H1 (cell line): ENCODE data around the gene PHLDA2. TPM values are rescaled to one million over a fixed set of nuclear protein-coding genes. Genes with fewer than 3 reads are reported as not detected.

Experiments
- BRCA1 ChIP-seq: IDR thresholded peaks from 2 replicates; pipeline ENCODE4 v1.6.1; 2012; ENCODE audit warnings: low read depth, low read length, improper control_type of control experiment
- CREB1 ChIP-seq: IDR thresholded peaks from 2 replicates; pipeline ENCODE4 v1.6.1; 2012; ENCODE audit warnings: inconsistent platforms
- EGR1 ChIP-seq: IDR thresholded peaks from 2 replicates; pipeline ENCODE4 v1.6.1; 2011; ENCODE audit warnings: low read depth, low read length, borderline replicate concordance
- EZH2 ChIP-seq: fragments of 200-600 bp; sonication (generic); IDR thresholded peaks from 2 replicates; pipeline ENCODE4 v1.7.1; 2012; ENCODE audit warnings: low read depth, mild to moderate bottlenecking, moderate library complexity, low read length, inconsistent platforms; ENCODE audit not compliant: severe bottlenecking
- JUN ChIP-seq: IDR thresholded peaks from 2 replicates; pipeline ENCODE4 v1.6.1; 2011; ENCODE audit warnings: low read depth, mild to moderate bottlenecking, improper control_type of control experiment, low read length
- KDM1A ChIP-seq: fragments of 200-600, 300-600 bp; sonication (generic); IDR thresholded peaks from 2 replicates; pipeline ENCODE4 v1.7.1; 2016; ENCODE audit warnings: mild to moderate bottlenecking, low read length, borderline replicate concordance
- KDM4A ChIP-seq: IDR thresholded peaks from one replicate; pipeline ENCODE4 v1.7.1; 2012; ENCODE audit warnings: low read depth, mild to moderate bottlenecking, moderate library complexity, low read length, inconsistent platforms; ENCODE audit not compliant: severe bottlenecking
- PHF8 ChIP-seq: fragments of 200-600 bp; sonication (generic); conservative IDR thresholded peaks from 2 replicates; pipeline ENCODE4 v1.7.1; 2012; ENCODE audit warnings: low read depth, mild to moderate bottlenecking, inconsistent platforms, low read length, moderate library complexity
- POLR2AphosphoS5 ChIP-seq: IDR thresholded peaks from 2 replicates; pipeline ENCODE4 v1.6.1; 2011; ENCODE audit warnings: low read depth, low read length
- RAD21 ChIP-seq, 2 experiments: IDR thresholded peaks in 1 of 2; conservative IDR thresholded peaks in 1 of 2; 2 replicates each; pipeline ENCODE4 v1.6.1; 2011; ENCODE audit warnings: low read depth in 2 of 2, low read length in 2 of 2, improper control_type of control experiment in 1 of 2, inconsistent platforms in 1 of 2, mild to moderate bottlenecking in 1 of 2, moderate library complexity in 1 of 2
- RNF2 ChIP-seq: fragments of 200-900, 300-1000 bp; sonication (generic); IDR thresholded peaks from 2 replicates; pipeline ENCODE4 v1.7.1; 2016; ENCODE audit warnings: borderline replicate concordance, low read depth, mild to moderate bottlenecking, antibody characterized with exemption, low read length; ENCODE audit not compliant: poor library complexity, severe bottlenecking; ENCODE audit errors: missing control alignments
- RXRA ChIP-seq: IDR thresholded peaks from 2 replicates; pipeline ENCODE4 v1.6.1; 2011; ENCODE audit warnings: low read depth, mild to moderate bottlenecking, low read length, moderate library complexity; ENCODE audit not compliant: insufficient read depth
- SAP30 ChIP-seq: fragments of 300-600 bp; sonication (generic); IDR thresholded peaks from 2 replicates; pipeline ENCODE4 v1.7.1; 2012; ENCODE audit warnings: low read length, moderate library complexity, mild to moderate bottlenecking, inconsistent platforms; ENCODE audit not compliant: insufficient read depth, insufficient replicate concordance
- SIRT6 ChIP-seq: IDR thresholded peaks from one replicate; pipeline ENCODE4 v1.7.1; 2012; ENCODE audit warnings: low read length, inconsistent platforms
- SP2 ChIP-seq: IDR thresholded peaks from 2 replicates; pipeline ENCODE4 v1.6.1; 2012; ENCODE audit warnings: mild to moderate bottlenecking, low read length, inconsistent platforms
- TAF1 ChIP-seq: IDR thresholded peaks from 2 replicates; pipeline ENCODE4 v1.6.1; 2011; ENCODE audit warnings: mild to moderate bottlenecking, low read depth, low read length
- polyA plus RNA-seq, 7 experiments: library from polyadenylated mRNA; depleted of rRNA in 3 of 7; stranded (reverse) in 5 of 7; unstranded in 2 of 7; fragments of >200 nt in 5 of 7; fragments of 200-250 nt in 2 of 7; gene quantifications; 1 replicate in 5 of 7; 2 replicates in 1 of 7; 4 replicates in 1 of 7; pipeline versions ENCODE4 v1.2.1 to v1.2.3, GENCODE V29; 2011 to 2013; ENCODE audit warnings: missing spikeins in 2 of 7, mixed read lengths in 2 of 7
- total RNA-seq: library from RNA; stranded (reverse); fragmentation: NEBNext Ultra II Directional; extraction: Animal tissue kit (Norgen Biotek cat#: 25700); gene quantifications from 2 replicates; pipeline ENCODE4 v1.2.1, GENCODE V29; 2021
- TF ChIP-seq, protein P1 (sequence below): IDR thresholded peaks from 2 replicates; pipeline ENCODE4 v1.6.1; 2012; ENCODE audit warnings: inconsistent platforms

PHLDA2 gene
- total and polyA plus RNA-seq, 2 of the 8 experiments (the other 6 are each of a cell fraction or from before 2014, with no cell fraction given): 5.2 to 7.6 TPM

DNA sequence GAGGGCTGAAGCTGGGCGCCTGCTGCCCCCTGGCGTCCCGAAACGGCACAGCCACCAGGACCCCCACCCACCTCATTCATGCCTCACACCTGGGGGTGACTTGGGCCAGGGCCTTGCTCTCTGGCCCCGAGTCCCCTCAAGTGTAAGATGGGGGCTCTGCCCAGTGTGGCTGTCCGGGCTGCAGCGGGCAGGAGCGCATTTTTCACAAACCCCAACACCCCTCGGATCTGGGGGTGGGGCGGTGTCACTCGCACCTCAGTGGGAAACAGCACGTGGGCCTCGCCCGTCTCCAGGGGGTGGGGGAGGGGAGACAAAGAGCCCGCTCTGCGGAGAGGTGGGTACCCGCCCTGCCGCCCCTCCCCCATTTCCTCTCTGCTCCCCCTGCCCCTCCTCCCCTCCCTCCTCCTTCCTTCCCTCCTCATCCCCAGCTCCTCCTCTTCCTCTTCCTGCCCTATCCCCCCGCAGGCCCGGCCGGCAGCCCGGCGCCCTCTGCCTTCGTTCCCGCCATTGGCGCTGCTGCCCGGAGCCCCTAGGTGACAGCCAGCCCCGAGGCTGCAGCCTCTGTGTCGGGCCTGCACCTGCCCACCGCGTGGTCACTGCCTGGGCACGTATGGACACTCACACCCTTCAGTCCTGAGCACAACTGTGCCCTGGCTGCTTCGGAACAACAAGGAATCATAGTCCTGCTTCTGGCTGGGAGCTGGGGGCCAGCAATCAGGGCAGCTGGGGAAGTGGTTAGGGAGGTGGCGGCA is 36.8 kb downstream of the PHLDA2 start (continued):
- 0 out of 2 replicates have a peak, but pooled peaks have one; percentile 33 for TF ChIP-seq PHF8
- no peak for TF ChIP-seq BRCA1
- TF ChIP-seq RXRA: no peak
- 0 out of 2 replicates have a peak, but pooled peaks have one; percentile 9 for TF ChIP-seq EGR1
- TF ChIP-seq SAP30: no peak
- no peak for TF ChIP-seq CREB1
- TF ChIP-seq EZH2: no peak
- no peak for TF ChIP-seq SP2
- no peak for TF ChIP-seq JUN
- TF ChIP-seq KDM4A: peak; percentile 38
- TF ChIP-seq KDM1A: 0 out of 2 replicates have a peak, but pooled peaks have one; percentile 65
- peak; percentile 57 for TF ChIP-seq TAF1
- TF ChIP-seq SIRT6: no peak
- TF ChIP-seq RAD21 (IDR thresholded peaks at IDR 0.05 in 1 of 2, conservative IDR thresholded peaks at IDR 0.05 in 1 of 2; ENCODE audit: low read depth in 2 of 2, low read length in 2 of 2): peak; percentile 90 to 94
- TF ChIP-seq POLR2AphosphoS5: peak; percentile 25; the same call in 1 of the 2 replicates
- TF ChIP-seq RNF2: no peak
- TF ChIP-seq, protein P1, sequence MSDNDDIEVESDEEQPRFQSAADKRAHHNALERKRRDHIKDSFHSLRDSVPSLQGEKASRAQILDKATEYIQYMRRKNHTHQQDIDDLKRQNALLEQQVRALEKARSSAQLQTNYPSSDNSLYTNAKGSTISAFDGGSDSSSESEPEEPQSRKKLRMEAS: peak; percentile 86
